ENCODE data around the gene SPI1.

SPI1 gene

GRCh38 chr11:47329431-47329986 is 48.8 kb downstream of the SPI1 start:
- TF ChIP-seq ZFX (IDR thresholded peaks at IDR 0.05) = no peak
- TF ChIP-seq, protein P1, sequence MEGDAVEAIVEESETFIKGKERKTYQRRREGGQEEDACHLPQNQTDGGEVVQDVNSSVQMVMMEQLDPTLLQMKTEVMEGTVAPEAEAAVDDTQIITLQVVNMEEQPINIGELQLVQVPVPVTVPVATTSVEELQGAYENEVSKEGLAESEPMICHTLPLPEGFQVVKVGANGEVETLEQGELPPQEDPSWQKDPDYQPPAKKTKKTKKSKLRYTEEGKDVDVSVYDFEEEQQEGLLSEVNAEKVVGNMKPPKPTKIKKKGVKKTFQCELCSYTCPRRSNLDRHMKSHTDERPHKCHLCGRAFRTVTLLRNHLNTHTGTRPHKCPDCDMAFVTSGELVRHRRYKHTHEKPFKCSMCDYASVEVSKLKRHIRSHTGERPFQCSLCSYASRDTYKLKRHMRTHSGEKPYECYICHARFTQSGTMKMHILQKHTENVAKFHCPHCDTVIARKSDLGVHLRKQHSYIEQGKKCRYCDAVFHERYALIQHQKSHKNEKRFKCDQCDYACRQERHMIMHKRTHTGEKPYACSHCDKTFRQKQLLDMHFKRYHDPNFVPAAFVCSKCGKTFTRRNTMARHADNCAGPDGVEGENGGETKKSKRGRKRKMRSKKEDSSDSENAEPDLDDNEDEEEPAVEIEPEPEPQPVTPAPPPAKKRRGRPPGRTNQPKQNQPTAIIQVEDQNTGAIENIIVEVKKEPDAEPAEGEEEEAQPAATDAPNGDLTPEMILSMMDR (conservative IDR thresholded peaks at IDR 0.05) = no peak
- H3K27ac ChIP-seq = no peak overlapping the region

DNA sequence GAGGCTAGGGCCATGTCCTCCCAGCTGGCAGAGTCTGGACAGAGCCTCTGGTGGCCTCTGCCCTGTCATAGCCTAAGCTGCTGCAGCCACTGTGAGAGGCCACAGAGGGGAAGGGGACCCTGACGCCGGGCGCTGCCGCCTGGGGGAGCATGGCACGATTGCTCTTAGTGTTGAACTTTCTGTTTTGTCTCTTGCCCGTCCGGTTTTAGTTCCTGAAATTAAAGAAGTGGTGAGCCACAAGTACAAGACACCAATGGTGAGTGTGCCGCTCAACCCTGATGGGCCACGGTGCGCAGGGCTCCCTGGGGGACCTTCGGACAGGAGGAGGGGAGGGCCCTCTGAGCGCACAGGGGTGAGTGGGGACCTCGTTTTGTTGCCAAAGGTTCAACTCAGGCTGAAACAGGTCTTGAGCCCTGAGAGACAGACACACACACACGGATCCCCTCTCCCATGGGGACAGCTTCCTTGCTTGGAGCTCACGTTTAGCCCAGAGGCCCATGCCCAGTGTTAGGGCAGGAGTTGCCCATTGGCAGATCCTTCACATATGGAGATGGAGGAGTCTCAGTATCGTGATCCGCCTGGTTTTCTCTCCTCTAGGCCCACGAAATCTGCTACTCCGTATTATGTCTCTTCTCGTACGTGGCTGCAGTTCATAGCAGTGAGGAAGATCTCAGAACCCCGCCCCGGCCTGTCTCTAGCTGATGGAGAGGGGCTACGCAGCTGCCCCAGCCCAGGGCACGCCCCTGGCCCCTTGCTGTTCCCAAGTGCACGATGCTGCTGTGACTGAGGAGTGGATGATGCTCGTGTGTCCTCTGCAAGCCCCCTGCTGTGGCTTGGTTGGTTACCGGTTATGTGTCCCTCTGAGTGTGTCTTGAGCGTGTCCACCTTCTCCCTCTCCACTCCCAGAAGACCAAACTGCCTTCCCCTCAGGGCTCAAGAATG is 49.6 kb downstream of the SPI1 start:
- TF ChIP-seq, protein P1 (conservative IDR thresholded peaks at IDR 0.05) = no peak
- TF ChIP-seq ZFX (IDR thresholded peaks at IDR 0.05) = no peak

GRCh38 chr11:47327949-47328348 is 50.4 kb downstream of the SPI1 start:
- no peak overlapping the region for H3K27ac ChIP-seq
- TF ChIP-seq ZFX (IDR thresholded peaks at IDR 0.05) = no peak
- TF ChIP-seq, protein P1 (conservative IDR thresholded peaks at IDR 0.05) = no peak

More for the DNA sequence above, 49.6 kb downstream of the SPI1 start:
- H3K27ac ChIP-seq = no peak overlapping the region

DNA sequence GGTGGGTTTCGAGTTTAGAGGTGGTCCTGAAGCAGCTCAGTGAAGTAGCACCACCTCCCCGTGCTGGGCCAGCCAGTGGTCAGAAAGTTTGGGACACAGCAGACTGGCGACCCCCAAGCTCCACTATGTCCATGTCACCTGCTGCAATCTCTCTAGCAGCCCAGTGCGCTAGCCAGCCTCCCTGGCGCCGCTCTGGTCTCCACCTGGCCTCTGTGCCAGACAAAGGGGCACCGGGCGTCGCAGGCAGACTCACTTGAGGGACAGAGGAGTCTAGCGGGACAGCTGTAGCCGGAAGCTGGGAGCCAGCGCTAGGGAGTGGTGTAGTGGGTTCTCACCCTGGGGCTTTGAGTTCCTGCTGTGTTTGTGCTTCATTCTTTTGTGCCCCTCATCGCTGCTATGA is 51.3 kb downstream of the SPI1 start:
- no peak overlapping the region for H3K27ac ChIP-seq
- TF ChIP-seq ZFX (IDR thresholded peaks at IDR 0.05) = no peak
- TF ChIP-seq, protein P1 (conservative IDR thresholded peaks at IDR 0.05) = no peak

DNA sequence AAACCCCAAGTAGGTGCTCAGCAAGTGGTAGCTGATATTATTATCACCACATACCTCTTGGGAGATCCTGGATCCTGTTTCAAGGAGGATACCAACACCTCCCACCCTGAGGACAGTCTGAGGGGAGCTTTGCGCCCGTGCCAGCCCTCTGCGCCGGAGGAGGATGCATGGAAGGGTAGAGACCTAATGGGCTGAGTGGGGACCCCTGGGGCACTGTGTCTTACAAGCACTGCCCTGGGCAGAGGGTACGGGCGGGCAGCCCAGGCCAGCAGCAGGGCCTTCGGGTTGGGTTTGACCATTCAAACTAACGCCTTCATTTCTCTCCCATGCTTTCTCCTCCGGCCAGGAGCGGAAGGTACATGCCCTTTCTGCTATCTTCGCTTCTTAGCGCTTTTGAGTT is 52.1 kb downstream of the SPI1 start:
- TF ChIP-seq, protein P1 (conservative IDR thresholded peaks at IDR 0.05) = no peak
- TF ChIP-seq ZFX (IDR thresholded peaks at IDR 0.05) = no peak
- no peak overlapping the region for H3K27ac ChIP-seq

DNA sequence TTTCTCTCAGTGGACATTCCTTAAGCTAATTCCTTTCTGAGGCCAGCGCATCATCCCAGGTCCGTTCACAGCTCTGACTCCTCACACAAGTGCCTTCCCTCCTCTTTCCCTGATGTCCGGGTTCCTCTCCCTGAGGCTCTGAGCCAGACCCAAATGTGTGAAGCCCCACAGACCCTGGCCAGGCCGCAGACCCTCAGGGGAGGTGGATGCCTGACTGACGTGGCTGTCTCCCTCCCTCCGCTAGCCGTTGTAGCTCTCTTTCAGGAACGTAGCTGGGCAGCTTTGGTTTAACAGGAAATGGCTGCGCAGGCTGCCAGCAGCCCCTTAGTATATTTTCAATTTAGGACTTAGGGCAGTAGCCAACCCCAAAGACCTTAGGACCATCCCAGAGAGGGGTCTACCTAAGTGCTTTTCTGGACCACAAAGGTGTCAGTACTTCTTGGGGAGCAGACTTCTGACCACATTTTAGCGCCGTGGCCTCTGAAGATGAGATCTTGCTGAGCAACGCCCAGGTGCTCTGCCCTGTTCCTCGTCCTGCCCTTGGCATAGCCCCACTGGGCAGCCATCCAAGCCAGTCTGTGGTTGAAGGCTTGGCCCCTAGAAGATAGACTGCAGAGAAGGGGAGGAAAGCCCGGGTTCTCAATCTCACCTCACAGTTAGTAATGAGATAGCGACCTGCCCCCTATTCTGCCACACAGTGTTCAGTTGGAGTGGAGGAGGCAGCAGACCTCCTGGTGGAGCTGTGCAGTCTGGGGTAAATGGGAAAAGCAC is 52.9 kb downstream of the SPI1 start:
- H3K27ac ChIP-seq = no peak overlapping the region
- TF ChIP-seq, protein P1 (conservative IDR thresholded peaks at IDR 0.05) = no peak
- no peak for TF ChIP-seq ZFX (IDR thresholded peaks at IDR 0.05)

Data from C4-2B (cell line).